Measurements from ENCODE around the gene NSD2.

The NSD2 gene

DNA sequence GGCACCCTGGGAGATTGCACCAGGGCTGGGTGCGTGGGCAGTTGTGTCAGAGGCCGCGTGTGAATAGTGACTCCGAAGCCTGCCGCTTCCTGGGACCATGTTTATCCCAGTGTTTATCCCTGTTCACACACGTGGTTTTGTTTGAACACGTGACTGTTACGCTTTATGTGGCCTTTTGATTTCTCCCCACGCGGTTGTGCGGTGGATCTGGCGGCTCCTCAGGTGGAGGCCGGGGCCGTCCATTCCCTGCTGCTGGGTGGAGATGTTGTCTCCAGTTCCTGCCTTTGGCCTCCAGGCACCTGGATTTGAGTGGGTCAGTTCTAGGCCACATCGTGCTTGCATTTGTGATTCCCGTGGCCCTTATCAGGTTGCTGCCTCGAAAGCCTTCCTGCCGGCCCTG is 102.5 kb downstream of the NSD2 start:
- no peak for DNase-seq (ENCODE audit: low read depth, low spot score)
- TF ChIP-seq, protein P1, sequence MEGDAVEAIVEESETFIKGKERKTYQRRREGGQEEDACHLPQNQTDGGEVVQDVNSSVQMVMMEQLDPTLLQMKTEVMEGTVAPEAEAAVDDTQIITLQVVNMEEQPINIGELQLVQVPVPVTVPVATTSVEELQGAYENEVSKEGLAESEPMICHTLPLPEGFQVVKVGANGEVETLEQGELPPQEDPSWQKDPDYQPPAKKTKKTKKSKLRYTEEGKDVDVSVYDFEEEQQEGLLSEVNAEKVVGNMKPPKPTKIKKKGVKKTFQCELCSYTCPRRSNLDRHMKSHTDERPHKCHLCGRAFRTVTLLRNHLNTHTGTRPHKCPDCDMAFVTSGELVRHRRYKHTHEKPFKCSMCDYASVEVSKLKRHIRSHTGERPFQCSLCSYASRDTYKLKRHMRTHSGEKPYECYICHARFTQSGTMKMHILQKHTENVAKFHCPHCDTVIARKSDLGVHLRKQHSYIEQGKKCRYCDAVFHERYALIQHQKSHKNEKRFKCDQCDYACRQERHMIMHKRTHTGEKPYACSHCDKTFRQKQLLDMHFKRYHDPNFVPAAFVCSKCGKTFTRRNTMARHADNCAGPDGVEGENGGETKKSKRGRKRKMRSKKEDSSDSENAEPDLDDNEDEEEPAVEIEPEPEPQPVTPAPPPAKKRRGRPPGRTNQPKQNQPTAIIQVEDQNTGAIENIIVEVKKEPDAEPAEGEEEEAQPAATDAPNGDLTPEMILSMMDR (IDR thresholded peaks at IDR 0.05; ENCODE audit: insufficient read depth, low read length, missing control alignments) = no peak
- H3K4me3 ChIP-seq (ENCODE audit: low read depth, low read length) = no peak overlapping the region
- CTCF ChIA-PET = no interaction called here
- POLR2A ChIA-PET = no interaction called here

- no peak for DNase-seq (ENCODE audit: low read depth, low spot score)
- ChIA-PET POLR2A (no interaction called here), CTCF (interaction anchor here (1.3 kb wide), 1 partner anchor 9 kb away, joined by 3 read pairs; no protein-coding TSS in a partner anchor)
- no peak overlapping the region for H3K4me3 ChIP-seq (ENCODE audit: low read depth, low read length)
- TF ChIP-seq, protein P1 (IDR thresholded peaks at IDR 0.05; ENCODE audit: insufficient read depth, low read length, missing control alignments) = no peak
These were observed 103.6 kb downstream of the NSD2 start for GRCh38 chr4:1974840-1975239.

DNA sequence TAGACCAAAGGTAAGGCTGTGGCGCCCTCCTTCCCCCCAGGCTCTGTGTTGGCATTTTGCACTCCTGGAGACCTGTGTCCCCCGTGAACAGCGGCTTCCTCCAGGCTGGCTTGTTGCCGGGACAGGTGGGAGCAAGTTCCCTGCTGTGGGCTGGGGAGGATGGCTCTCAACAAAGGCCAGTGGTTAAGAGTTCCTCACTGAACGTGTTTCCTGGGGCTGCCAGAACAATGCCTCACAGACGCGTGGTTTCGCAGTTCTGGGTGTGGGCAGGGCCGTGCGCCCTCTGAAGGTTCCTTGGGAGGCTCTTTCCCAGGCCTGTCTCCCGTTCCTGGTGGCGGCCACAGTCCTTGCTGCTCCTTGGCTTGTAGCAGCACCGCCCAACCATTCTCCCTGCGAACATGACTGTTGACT is 104.2 kb downstream of the NSD2 start:
- TF ChIP-seq, protein P1 (IDR thresholded peaks at IDR 0.05; ENCODE audit: insufficient read depth, low read length, missing control alignments) = no peak
- ChIA-PET CTCF (interaction anchor here (1.3 kb wide), 1 partner anchor 10 kb away, joined by 3 read pairs; no protein-coding TSS in a partner anchor), POLR2A (no interaction called here)
- no peak overlapping the region for H3K4me3 ChIP-seq (ENCODE audit: low read depth, low read length)
- DNase-seq (ENCODE audit: low read depth, low spot score) = no peak

GRCh38 chr4:1975880-1976279 is 104.7 kb downstream of the NSD2 start:
- POLR2A ChIA-PET = no interaction called here

DNA sequence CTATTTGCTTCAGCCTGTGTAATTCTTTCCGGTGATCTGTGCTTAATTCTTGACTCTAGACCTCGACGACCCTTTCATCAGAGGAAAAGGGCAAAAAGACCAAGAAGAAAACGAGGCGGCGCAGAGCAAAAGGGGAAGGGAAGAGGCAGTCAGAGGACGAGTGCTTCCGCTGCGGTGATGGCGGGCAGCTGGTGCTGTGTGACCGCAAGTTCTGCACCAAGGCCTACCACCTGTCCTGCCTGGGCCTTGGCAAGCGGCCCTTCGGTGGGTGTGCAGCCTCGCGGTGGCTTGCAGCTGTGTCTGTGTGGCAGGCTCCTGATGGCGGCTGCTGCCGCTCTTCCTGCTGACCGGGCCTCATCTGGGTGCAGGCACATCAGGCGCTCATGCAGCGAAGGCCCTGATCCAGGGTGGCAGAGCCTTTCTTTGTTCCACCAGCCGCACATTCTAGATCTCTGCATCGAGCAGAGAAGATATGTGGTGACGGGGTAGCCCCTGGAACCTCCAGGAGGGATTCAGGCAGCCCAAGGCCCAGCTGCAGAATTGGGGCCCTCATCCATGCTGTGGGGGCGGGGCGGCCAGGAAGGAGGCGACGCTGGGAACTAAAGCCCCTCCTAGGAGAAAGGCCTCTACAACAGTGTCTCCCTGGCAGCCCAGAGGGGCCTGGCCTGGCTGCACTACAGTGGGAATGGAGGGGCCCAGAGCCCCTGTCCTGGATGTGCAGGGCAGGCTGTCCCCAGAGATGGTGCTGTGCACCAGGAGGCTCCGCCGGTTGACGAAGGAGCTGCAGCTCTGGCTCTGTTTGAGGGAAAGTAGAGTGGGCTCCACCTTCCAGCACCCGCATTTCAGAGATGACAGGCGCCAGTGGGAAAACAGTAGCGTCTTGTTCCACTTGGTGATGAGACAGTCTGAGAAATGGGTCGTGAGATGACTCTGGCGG is 105.5 kb downstream of the NSD2 start:
- POLR2A ChIA-PET = no interaction called here
- no peak for DNase-seq (ENCODE audit: low read depth, low spot score)
- CTCF ChIA-PET = no interaction called here
- H3K4me3 ChIP-seq (ENCODE audit: low read depth, low read length) = no peak overlapping the region
- TF ChIP-seq, protein P1 (IDR thresholded peaks at IDR 0.05; ENCODE audit: insufficient read depth, low read length, missing control alignments) = no peak

More at GRCh38 chr4:1975880-1976279, 104.7 kb downstream of the NSD2 start:
- DNase-seq (ENCODE audit: low read depth, low spot score) = no peak
- TF ChIP-seq, protein P1 (IDR thresholded peaks at IDR 0.05; ENCODE audit: insufficient read depth, low read length, missing control alignments) = no peak
- no peak overlapping the region for H3K4me3 ChIP-seq (ENCODE audit: low read depth, low read length)
- CTCF ChIA-PET = no interaction called here

- no peak overlapping the region for H3K4me3 ChIP-seq (ENCODE audit: low read depth, low read length)
- ChIA-PET CTCF (no interaction called here), POLR2A (no interaction called here)
- DNase-seq (ENCODE audit: low read depth, low spot score) = no peak
- TF ChIP-seq, protein P1 (IDR thresholded peaks at IDR 0.05; ENCODE audit: insufficient read depth, low read length, missing control alignments) = no peak
These were observed 107.0 kb downstream of the NSD2 start for GRCh38 chr4:1978226-1978625.
